HG03565 (cell line): ENCODE measurements around the gene OR2D2.
"Not testable (repeated sequence)": the region's sequence is repeated elsewhere in the genome, so short reads cannot be mapped to it uniquely, and the experiment has no call there.

ENCODE experiments used
- ATAC-seq: cut with Tn5 transposase; IDR thresholded peaks from one replicate; pipeline ENCODE4 v1.9.1; 2021; ENCODE audit warnings: mild to moderate bottlenecking, moderate library complexity; ENCODE audit not compliant: unreplicated experiment

Gene OR2D2, protein sequence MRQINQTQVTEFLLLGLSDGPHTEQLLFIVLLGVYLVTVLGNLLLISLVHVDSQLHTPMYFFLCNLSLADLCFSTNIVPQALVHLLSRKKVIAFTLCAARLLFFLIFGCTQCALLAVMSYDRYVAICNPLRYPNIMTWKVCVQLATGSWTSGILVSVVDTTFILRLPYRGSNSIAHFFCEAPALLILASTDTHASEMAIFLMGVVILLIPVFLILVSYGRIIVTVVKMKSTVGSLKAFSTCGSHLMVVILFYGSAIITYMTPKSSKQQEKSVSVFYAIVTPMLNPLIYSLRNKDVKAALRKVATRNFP

DNA sequence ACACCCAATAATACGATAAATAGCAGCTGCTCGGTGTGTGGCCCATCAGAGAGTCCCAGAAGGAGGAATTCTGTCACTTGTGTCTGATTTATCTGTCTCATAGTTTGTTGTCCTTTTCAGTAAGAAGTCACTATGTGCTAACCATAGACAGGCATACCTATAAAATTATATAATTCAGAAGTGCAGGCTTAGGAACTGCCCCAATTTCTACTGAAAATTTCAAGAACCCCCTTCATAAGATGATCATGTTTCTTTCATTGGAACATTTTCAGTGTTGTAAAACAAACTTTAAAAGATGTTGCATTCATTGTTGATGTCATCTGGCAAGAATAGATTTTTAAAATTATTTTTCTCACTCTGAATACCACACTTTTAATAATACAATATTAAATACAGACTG lies at the start of gene OR2D2:
Gene OR2D2, minus strand, starts transcription at position 101 of the 400 bp plus-strand sequence. Its CDS starts 0 bp downstream, at position 101.
- no peak for ATAC-seq

DNA sequence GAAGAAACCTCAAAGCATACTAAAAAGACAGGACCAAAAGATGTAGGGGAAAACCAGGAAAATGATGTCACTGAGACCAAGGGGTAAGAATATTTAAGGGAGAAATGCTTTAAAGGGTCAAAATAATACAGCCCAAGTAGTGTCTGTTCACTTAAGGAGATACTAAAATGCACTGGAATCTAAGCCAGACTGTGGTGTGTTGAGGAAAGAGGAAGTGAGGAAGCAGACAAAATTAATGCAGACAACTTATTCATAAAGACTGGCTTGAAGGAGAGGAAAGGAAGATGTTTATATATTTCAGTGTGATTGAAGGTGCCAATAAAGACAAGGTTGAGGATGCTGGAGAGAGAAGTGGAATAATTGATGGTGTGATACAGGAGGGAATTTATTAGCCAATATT lies 49.7 kb upstream of the OR2D2 start:
- no peak for ATAC-seq

- ATAC-seq: no peak
Observed at GRCh38 chr11:6932145-6932544, 39.8 kb upstream of the OR2D2 start.

DNA sequence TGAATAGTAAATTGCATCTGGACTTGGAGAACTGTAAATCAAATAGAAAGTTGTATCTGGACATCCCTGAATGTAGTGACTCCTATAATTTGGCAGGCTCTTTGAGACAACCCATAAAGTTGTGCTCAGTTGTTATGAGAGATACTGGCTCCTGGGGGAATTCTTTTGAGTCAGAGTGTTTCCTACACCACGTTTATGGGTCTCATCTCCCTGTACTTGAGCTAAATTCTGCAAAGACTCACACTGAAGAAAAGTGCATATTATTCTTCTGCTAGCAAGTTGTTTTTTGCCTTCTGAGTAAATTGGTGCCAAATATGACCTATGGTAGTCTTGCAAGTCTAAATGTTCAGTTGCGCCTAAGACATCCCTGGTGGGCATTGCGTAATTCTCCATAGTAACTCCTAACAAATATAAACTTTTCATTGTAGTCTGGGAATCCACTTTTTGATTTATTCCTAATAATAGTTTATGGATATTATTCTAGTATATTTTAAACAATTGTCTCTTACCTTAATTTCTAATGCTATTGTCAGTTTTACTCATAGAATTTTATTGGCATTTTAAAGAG lies 38.9 kb upstream of the OR2D2 start:
- no peak for ATAC-seq

DNA sequence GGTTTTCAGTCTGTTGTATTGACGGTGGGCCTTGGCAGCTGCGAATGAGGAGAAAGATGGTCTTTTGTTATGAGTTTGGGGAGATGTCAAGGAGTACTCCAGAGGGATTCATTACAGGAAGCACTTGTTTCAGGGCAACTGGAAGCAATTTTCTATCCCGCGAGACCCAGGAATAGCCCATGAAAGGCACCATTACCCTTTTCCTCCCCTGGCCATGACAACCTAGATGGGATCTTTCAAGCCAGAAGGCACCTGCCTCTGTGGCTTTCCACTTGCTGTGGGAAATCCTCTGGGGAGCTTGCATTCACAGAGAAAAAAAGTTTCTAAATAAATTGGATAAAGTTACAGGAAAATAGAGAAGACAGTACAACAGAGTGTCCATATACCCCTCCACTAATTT lies 36.6 kb upstream of the OR2D2 start:
- ATAC-seq: no peak

DNA sequence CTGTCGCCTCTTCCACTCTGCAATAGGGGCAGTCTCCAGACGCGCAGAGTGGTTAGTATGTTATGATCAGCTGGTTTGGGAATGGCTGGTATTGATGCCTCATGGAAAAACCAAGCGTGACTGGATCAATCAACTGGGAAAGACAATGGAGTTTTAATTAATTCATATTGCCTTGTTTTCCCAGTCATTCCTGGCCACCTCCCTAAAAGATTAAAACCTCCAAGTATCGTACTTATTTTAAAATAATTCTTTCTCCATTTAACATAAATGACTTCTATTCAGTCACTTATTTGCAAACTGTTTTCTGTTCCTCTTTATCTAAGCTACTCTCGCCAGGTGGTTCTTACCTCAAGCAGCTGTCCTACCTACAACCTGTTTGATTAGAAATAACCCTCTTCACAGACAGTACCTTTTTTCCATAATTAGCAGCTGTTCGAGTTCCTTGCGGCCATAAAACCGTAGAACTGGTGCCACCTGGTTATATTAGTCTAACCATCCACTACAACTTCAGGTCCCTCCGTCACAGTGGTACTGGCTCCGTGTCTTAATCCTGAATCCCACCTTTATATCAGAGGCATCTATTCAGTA lies 34.8 kb upstream of the OR2D2 start:
- ATAC-seq: peak; percentile 54

- ATAC-seq: peak; percentile 50
Observed at GRCh38 chr11:6926208-6927029, 34.1 kb upstream of the OR2D2 start, which contains the start of gene ZNF215. ZNF215 (plus strand) TSS chr11:6926426; CDS start chr11:6932273, 5,847 bp downstream.

DNA sequence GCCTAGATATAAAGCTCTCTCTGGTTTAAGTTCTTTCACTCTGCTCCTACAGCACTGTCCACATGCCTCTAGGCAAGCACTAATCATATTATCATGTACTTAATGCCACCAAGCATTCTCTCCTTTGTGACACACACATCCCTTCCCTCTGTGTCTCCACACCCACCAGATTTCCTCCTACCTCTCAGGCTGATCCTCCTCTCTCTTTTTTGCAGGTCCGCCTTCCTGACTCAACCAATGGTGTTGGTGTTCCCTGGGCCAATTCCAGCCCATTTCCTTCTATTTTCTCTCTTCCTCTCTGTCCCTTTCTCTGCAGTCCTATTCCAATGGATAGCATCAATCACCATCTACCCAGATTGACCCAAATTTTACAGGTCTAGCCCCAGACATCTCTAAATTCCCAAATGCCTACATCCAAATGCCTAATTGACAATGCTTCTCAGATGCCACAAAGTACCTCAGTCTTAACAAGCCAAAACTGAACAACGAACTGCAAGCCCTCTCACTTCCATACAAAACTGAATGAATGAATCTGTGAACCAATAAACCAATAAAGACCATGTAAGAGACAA lies 33.4 kb upstream of the OR2D2 start:
- no peak for ATAC-seq

- ATAC-seq: no peak
Observed at GRCh38 chr11:6925007-6925577, 32.8 kb upstream of the OR2D2 start.

- ATAC-seq: no peak
Observed at GRCh38 chr11:6920702-6921101, 28.4 kb upstream of the OR2D2 start, which contains the start of gene OR2D3. OR2D3 (plus strand) TSS chr11:6921002; CDS start chr11:6921002, 0 bp downstream.

GRCh38 chr11:6919698-6920097 lies 27.4 kb upstream of the OR2D2 start:
- no peak for ATAC-seq

GRCh38 chr11:6911948-6912347 lies 19.6 kb upstream of the OR2D2 start:
- ATAC-seq: no peak

DNA sequence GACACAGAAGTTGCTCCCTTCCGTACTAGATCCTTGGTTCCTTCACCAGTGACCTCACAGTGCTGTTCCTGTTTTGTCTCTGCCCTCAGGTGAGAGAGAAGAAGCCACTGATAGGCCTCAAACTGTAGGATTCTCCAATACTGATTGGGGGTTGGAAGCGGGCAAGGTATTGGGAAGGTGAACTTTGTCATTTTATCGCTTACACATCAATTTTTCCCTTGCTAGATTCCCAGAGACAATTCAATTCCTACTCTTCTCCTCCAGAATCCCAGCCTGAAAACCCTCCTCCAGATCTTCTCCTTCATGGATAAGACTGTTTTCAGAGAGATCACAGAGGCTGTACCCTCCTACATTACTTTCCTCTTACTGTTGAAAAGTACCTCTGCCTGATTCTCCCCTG lies 19.1 kb upstream of the OR2D2 start:
- ATAC-seq: no peak

DNA sequence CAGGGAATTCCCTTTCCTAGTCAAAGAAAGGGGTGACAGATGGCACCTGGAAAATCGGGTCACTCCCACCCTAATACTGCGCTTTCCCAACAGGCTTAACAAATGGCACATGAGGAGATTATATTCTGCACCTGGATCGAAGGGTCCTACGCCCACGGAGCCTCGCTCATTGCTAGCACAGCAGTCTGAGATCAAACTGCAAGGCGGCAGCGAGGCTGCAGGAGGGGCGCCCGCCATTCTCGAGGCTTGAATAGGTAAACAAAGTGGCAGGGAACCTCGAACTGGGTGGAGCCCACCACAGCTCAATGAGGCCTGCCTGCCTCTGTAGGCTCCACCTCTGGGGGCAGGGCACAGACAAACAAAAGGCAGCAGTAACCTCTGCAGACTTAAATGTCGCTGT lies 12.5 kb upstream of the OR2D2 start:
- not testable (repeated sequence) for ATAC-seq

DNA sequence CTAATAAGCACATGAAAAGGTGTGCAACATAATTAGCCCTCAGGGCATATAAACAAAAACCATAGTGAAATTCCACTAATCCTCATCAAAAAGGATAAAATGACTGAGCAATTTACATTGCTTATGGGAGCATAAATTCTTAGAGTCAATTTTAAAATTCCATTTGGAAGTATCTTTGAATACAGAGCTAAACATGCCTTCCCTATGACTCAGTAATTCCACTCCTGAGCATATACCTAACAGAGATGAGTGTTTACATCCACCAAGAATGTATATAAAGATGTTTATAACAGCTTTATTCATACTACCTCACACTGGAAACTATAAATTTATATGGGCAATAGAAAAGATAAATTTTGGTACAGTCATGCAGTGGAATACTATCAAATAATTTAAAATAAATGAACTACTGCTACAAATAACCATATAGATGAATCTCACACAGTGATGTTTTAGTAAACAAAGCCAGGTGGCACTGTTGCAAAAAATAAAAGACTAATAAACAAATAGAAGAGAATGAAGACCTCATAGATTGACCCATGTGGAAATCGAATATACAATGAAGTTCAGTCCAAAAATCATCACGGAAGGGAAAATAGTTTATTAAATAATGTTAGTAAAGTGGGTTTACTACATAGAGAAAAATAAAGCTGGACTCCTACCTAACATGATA lies 8.2 kb upstream of the OR2D2 start:
- ATAC-seq: no peak

DNA sequence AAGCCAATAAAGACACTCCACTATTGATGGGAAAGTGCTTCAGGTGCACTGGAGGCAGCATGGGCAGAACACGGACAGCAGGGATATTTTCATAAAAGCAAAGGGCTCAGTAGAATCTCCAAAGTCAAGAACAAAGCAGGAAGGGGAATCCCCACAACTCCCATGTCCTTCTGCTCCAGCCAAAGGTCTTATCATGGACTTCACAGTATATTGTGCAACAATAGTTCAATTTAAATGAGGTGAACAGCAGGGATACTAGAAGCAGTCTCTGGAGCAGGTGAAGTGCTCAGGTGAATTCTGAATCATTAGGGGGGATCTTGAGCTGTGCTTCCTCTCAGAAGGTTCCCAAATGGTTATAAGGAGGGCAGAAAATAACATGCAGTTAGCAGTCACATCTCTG lies 6.6 kb upstream of the OR2D2 start:
- no peak for ATAC-seq

- ATAC-seq: peak; percentile 91
Observed at GRCh38 chr11:6895010-6895409, 2.7 kb upstream of the OR2D2 start.

DNA sequence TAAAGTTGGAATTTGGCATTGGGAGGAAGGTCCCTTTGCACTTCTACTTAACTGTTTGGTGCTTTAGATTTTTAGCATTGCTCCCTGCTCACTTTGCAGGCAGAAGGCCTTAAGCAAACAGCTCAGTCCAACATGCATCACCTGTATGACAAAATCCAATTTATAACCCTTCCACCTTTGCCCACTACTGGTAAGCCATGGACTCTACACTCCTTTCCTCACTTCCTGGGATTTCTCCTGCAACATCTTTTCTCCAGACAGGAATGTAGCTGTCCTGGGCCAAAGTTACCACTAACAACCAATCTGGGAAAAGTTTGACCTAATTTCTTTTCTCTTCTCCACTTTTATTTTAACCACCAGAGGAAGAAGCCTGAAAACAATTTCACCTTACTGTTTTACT lies 1.8 kb upstream of the OR2D2 start:
- no peak for ATAC-seq

DNA sequence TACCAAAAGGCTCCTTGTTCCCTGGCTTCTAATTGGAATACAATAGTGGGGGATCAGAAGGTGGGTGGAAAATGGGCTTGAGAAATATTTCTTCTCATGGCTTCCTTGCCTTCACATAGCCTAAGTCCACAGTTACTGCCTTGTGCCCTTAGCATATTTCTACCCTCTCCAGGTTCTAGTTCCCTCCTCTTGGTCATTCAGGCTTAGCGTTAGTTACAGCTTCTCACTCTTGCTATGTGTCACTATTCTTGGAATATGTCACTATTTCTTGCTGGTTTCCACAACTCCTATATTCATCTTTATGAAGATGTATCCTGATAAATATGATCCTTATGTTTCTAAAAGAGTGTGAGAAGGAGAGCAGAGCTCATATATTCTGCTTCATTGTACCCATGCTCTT lies 2.5 kb downstream of the OR2D2 start:
- ATAC-seq: peak; percentile 48

DNA sequence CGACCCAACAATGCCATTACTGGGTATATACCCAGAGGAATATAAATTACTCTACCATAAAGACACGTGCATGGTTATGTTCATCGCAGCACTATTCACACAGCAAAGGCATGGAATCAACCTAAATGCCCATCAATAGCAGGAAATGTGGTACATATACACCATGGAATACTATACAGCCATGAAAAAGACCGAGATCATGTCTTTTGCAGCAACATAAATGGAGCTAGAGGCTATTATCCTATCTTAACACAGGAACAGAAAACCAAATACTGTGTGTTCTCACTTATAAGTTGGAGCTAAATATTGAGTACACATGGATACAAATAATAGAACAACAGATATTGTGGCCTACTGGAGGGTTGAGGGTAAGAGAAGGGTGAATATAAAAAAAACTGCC lies 3.5 kb downstream of the OR2D2 start:
- no peak for ATAC-seq
